ENCODE results near the gene ABCG1.

The ABCG1 gene

GRCh38 chr21:42233067-42233961, 14.4 kb downstream of the ABCG1 start:
- DNase-seq = peak; percentile 14

- DNase-seq = no peak
These were observed 15.1 kb downstream of the ABCG1 start for GRCh38 chr21:42234041-42234440.

- DNase-seq = peak; percentile 11
These were observed 15.7 kb downstream of the ABCG1 start for GRCh38 chr21:42234464-42235241.

- DNase-seq = no peak
These were observed 16.7 kb downstream of the ABCG1 start for GRCh38 chr21:42235593-42235992.

- DNase-seq = no peak
These were observed 17.1 kb downstream of the ABCG1 start for GRCh38 chr21:42236014-42236413.

- DNase-seq = no peak
These were observed 17.8 kb downstream of the ABCG1 start for GRCh38 chr21:42236693-42237092.

- no peak for DNase-seq
These were observed 18.2 kb downstream of the ABCG1 start for GRCh38 chr21:42237161-42237560.

- DNase-seq = no peak
These were observed 18.6 kb downstream of the ABCG1 start for GRCh38 chr21:42237577-42237976.

GRCh38 chr21:42238185-42238934, 19.4 kb downstream of the ABCG1 start:
- DNase-seq = no peak

- no peak for DNase-seq
These were observed 20.6 kb downstream of the ABCG1 start for GRCh38 chr21:42239556-42239955.

- DNase-seq = no peak
These were observed 21.0 kb downstream of the ABCG1 start for GRCh38 chr21:42239973-42240372.

GRCh38 chr21:42242611-42243010, 23.7 kb downstream of the ABCG1 start:
- no peak for DNase-seq

GRCh38 chr21:42243026-42243425, 24.1 kb downstream of the ABCG1 start:
- no peak for DNase-seq

GRCh38 chr21:42245331-42246193, 26.6 kb downstream of the ABCG1 start:
- DNase-seq = no peak

GRCh38 chr21:42247716-42248115, 28.8 kb downstream of the ABCG1 start:
- DNase-seq = no peak

- no peak for DNase-seq
These were observed 29.3 kb downstream of the ABCG1 start for GRCh38 chr21:42248241-42248640.

GRCh38 chr21:42248783-42249597, 30.1 kb downstream of the ABCG1 start:
- DNase-seq = no peak

- DNase-seq = no peak
These were observed 31.8 kb downstream of the ABCG1 start for GRCh38 chr21:42250422-42251403.

- DNase-seq = no peak
These were observed 32.8 kb downstream of the ABCG1 start for GRCh38 chr21:42251654-42252324.
